Neutrophil (primary cell): ENCODE measurements around the gene BNIP3.

Experiments used
- H3K27ac ChIP-seq: fragments of 200-600 bp; sonication (generic); 2 replicates; pipeline ENCODE4 v1.5.1; 2016; ENCODE audit warnings: mild to moderate bottlenecking, moderate library complexity
- H3K27me3 ChIP-seq: fragments of 200-600 bp; sonication (generic); 2 replicates; pipeline ENCODE4 v1.6.0; 2016; ENCODE audit warnings: mild to moderate bottlenecking
- H3K36me3 ChIP-seq: fragments of 200-600 bp; sonication (generic); 2 replicates; pipeline ENCODE4 v1.5.1; 2017
- H3K4me1 ChIP-seq, 2 experiments: fragments of 200-600 bp in 1 of 2; sonication (generic) in 1 of 2; 1 replicate in 1 of 2; 2 replicates in 1 of 2; pipeline versions ENCODE4 v1.5.1 to v1.6.1; 2013 to 2016; ENCODE audit warnings: low read depth in 1 of 2, low read length in 1 of 2, mild to moderate bottlenecking in 1 of 2, moderate library complexity in 1 of 2; ENCODE audit not compliant: control insufficient read depth in 1 of 2, insufficient read depth in 1 of 2
- H3K4me3 ChIP-seq, 2 experiments: fragments of 200-600 bp in 1 of 2; sonication (generic) in 1 of 2; 1 replicate in 1 of 2; 2 replicates in 1 of 2; pipeline ENCODE4 v1.5.1; 2013 to 2016; ENCODE audit warnings: low read depth in 1 of 2, low read length in 1 of 2, mild to moderate bottlenecking in 1 of 2, moderate library complexity in 1 of 2
- H3K9me3 ChIP-seq: fragments of 200-600 bp; sonication (generic); 2 replicates; pipeline ENCODE4 v1.5.1; 2016
- TF ChIP-seq, protein P1 (sequence below): fragments of 200-600 bp; sonication (generic); IDR thresholded peaks from 2 replicates; pipeline ENCODE4 v1.5.1; 2016; ENCODE audit warnings: antibody characterized with exemption

Gene BNIP3

DNA sequence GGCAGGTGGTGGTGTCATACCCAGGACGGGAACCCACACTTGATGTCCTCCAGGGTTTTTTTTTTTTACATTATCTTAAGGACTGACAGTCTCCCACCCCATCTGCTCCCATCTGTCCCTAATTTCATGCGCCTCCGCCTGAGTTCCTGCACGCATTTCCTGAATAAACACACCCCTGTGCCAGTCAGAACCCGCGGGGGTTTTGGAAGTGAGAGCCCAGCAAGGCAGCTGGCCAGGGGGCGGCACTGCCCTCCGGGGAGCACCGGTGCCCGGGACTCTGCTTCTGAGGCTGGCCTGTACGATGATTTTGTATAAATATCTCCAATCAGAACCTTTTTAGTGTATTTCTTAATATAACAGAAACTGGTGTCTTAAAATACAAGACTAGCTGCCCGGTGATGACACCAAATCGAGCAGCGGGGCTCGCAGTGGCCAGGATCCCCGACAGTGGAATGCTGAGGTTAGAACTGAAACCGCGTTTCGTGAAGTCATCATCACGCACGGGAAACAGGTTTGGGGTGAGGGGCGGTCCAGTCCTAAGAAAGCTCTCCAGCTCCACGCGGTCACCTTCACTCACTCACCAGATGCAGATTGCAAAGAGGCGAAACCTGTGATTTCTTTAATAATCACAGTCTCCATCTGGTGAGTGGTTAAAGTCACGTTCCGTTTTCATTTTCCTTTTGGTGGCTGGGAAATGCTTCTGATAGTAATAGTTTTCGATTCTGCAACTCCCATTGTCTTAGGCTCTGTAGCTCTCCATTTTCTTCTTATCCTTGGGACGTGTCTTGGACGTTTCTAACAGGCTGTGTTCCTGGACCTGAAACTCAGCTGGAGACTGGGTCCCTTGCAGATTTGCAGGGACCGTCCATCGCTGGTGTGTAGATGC lies 19.7 kb downstream of the BNIP3 start:
- Histone ChIP-seq H3K36me3 (peaks cover 44% of the 10 kb centered on the region), H3K4me1 (no peaks in the 10 kb centered on the region), H3K4me3 (no peak overlapping the region), H3K9me3 (no peaks in the 10 kb centered on the region), H3K27ac (no peak overlapping the region), H3K27me3 (no peaks in the 10 kb centered on the region)
- TF ChIP-seq, protein P1, sequence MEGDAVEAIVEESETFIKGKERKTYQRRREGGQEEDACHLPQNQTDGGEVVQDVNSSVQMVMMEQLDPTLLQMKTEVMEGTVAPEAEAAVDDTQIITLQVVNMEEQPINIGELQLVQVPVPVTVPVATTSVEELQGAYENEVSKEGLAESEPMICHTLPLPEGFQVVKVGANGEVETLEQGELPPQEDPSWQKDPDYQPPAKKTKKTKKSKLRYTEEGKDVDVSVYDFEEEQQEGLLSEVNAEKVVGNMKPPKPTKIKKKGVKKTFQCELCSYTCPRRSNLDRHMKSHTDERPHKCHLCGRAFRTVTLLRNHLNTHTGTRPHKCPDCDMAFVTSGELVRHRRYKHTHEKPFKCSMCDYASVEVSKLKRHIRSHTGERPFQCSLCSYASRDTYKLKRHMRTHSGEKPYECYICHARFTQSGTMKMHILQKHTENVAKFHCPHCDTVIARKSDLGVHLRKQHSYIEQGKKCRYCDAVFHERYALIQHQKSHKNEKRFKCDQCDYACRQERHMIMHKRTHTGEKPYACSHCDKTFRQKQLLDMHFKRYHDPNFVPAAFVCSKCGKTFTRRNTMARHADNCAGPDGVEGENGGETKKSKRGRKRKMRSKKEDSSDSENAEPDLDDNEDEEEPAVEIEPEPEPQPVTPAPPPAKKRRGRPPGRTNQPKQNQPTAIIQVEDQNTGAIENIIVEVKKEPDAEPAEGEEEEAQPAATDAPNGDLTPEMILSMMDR: no peak

GRCh38 chr10:131961047-131961776 lies 20.5 kb downstream of the BNIP3 start:
- H3K4me3 ChIP-seq: no peak overlapping the region
- H3K4me1 ChIP-seq: no peaks in the 10 kb centered on the region
- H3K27ac ChIP-seq: no peak overlapping the region
- peaks cover 52% of the 10 kb centered on the region for H3K36me3 ChIP-seq
- no peaks in the 10 kb centered on the region for H3K9me3 ChIP-seq
- H3K27me3 ChIP-seq: no peaks in the 10 kb centered on the region
- TF ChIP-seq, protein P1: no peak

DNA sequence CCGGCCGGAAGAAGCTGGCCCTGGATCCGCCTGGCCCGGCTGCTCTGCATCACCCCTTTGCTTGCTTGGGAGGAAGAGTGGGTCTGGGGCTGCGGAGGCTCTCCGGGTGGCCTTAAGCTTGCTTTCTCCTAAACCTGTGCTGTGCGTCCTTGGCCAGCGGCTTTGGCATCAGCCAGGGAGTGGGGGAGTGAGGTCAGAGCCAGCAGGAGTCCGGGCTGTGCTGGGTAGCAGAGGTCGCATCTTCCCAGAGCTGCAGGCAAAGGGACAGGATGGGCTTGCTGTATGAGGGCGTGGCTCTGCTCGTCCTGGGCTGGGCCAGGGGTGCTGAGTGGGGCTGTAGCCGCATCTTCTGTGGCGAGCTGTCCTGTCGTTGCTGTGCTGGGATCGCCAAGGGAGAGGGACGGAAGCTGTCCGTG lies 21.1 kb downstream of the BNIP3 start:
- TF ChIP-seq, protein P1: no peak
- Histone ChIP-seq H3K36me3 (peaks cover 58% of the 10 kb centered on the region), H3K27ac (no peak overlapping the region)

GRCh38 chr10:131959841-131960240 lies 21.9 kb downstream of the BNIP3 start:
- peaks cover 66% of the 10 kb centered on the region for H3K36me3 ChIP-seq
- H3K4me1 ChIP-seq: no peaks in the 10 kb centered on the region
- H3K27me3 ChIP-seq: no peaks in the 10 kb centered on the region

More for the DNA sequence above, 21.1 kb downstream of the BNIP3 start:
- Histone ChIP-seq H3K27me3 (no peaks in the 10 kb centered on the region), H3K9me3 (no peaks in the 10 kb centered on the region), H3K4me1 (no peaks in the 10 kb centered on the region), H3K4me3 (no peak overlapping the region)

DNA sequence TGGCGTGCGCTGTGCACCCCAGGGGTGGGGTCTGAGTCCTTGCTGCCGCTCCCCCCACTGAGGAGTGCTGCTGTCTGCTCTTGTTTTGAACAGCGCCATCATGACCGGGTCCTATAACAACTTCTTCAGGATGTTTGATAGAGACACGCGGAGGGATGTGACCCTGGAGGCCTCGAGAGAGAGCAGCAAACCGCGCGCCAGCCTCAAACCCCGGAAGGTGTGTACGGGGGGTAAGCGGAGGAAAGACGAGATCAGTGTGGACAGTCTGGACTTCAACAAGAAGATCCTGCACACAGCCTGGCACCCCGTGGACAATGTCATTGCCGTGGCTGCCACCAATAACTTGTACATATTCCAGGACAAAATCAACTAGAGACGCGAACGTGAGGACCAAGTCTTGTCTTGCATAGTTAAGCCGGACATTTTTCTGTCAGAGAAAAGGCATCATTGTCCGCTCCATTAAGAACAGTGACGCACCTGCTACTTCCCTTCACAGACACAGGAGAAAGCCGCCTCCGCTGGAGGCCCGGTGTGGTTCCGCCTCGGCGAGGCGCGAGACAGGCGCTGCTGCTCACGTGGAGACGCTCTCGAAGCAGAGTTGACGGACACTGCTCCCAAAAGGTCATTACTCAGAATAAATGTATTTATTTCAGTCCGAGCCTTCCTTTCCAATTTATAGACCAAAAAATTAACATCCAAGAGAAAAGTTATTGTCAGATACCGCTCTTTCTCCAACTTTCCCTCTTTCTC lies 26.0 kb downstream of the BNIP3 start:
- no peak overlapping the region for H3K4me3 ChIP-seq
- TF ChIP-seq, protein P1: no peak
- H3K9me3 ChIP-seq: no peaks in the 10 kb centered on the region
- peaks cover 89% of the 10 kb centered on the region for H3K36me3 ChIP-seq
- H3K27ac ChIP-seq: no peak overlapping the region
- no peaks in the 10 kb centered on the region for H3K27me3 ChIP-seq
- H3K4me1 ChIP-seq: no peaks in the 10 kb centered on the region

More at GRCh38 chr10:131959841-131960240, 21.9 kb downstream of the BNIP3 start:
- H3K27ac ChIP-seq: no peak overlapping the region
- no peaks in the 10 kb centered on the region for H3K9me3 ChIP-seq
- TF ChIP-seq, protein P1: no peak
- H3K4me3 ChIP-seq: no peak overlapping the region
